Body of pancreas (tissue), 4 donors: Measurements from ENCODE around the gene BRSK1. TPM values are rescaled to one million over a fixed set of nuclear protein-coding genes. Genes with fewer than 3 reads are reported as not detected.

Source experiments
- ATAC-seq: fragments of 150-250 bp; one replicate; pipeline ENCODE4 v1.9.1; 2016
- DNase-seq, 4 donors: peaks; one replicate each; pipeline ENCODE4 v3.0.0-alpha.2; 2019
- H3K27ac ChIP-seq, 4 donors: fragments of 200-600 bp; sonication (generic); 1 replicate in 3 of 4; 2 replicates in 1 of 4; pipeline versions ENCODE4 v1.5.1 to v1.6.1; 2016 to 2019; ENCODE audit warnings: mild to moderate bottlenecking in 1 of 4, mixed read lengths in 1 of 4, moderate library complexity in 1 of 4
- H3K27me3 ChIP-seq, 2 donors: fragments of 200-600 bp; sonication (generic); one replicate each; pipeline ENCODE4 v1.6.0; 2016; ENCODE audit warnings: mild to moderate bottlenecking in 1 of 2
- H3K36me3 ChIP-seq, 2 donors: fragments of 200-600 bp; sonication (generic); replicated peaks in 1 of 2; 2 replicates each; pipeline ENCODE4 v1.5.1; 2016; ENCODE audit warnings: low read depth in 2 of 2; ENCODE audit not compliant: insufficient read depth in 1 of 2
- H3K4me1 ChIP-seq: fragments of 200-600 bp; sonication (generic); one replicate; pipeline ENCODE4 v1.6.0; 2016
- H3K4me3 ChIP-seq, 2 donors: fragments of 200-600 bp; sonication (generic); 1 replicate in 1 of 2; 2 replicates in 1 of 2; pipeline ENCODE4 v1.5.1; 2016 to 2019
- H3K9me3 ChIP-seq, 3 donors: fragments of 200-600 bp; sonication (generic); 1 replicate in 2 of 3; 2 replicates in 1 of 3; pipeline ENCODE4 v1.5.1; 2016
- POLR2A ChIP-seq, 3 donors: fragments of 450-650 bp; IDR thresholded peaks; one replicate each; pipeline ENCODE4 v1.6.1; 2016; ENCODE audit warnings: antibody characterized with exemption in 3 of 3, mild to moderate bottlenecking in 2 of 3
- WGBS, 2 donors: methylation state at CpG; one replicate each; pipeline ENCODE4 v1.1.5; 2017; 5-methylcytosine and 5-hydroxymethylcytosine counted together
- intact Hi-C: fragments of 100-400 bp; cut with DNase I; formaldehyde crosslinking; loops from one replicate; pipeline ENCODE4 v1.15.1; 2023
- total RNA-seq, 2 donors: library from RNA; depleted of rRNA; stranded (reverse); fragments of >200 nt; gene quantifications; one replicate each; pipeline ENCODE4 v1.1.0, GENCODE V29; 2016
- TF ChIP-seq, protein P1 (sequence below), 7 experiments: fragments of 450-650 bp in 4 of 7; fragments of 200-600 bp in 3 of 7; sonication (generic) in 3 of 7; IDR thresholded peaks; one replicate each; pipeline ENCODE4 v1.5.1; 2016 to 2019; ENCODE audit warnings: antibody characterized with exemption in 7 of 7

Gene BRSK1
- total RNA-seq, 2 donors from 2014 or later: 0.66 to 1.0 TPM

DNA sequence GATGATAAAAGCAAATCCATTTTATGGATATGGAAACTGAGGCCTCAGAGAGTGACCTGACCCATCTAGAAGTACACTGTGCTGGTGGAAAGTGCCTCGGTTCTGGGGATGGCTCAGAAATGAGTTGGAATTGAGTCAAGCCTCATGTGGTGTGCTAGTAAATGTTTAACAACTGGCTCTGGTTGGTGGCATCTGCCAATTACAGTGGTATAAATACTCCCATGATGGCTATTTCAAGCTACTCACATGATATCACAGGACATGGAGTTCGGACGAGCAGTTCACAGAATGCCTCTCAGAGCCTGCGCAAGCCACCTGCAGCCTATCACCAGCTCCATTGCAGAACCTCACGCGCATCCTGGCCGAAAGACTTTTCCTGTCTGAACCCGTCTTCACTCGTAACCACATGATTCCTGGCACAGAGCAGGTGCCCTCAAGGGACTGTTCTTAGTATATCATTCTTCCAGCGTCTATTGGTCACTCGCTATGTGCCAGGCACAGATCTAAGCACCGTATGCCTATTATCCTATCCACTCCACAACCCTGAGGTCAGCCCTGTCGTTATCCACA lies 32.2 kb downstream of the BRSK1 start:
- H3K9me3 ChIP-seq: no peaks in the 10 kb centered on the region
- intact Hi-C loops: no loop called here
- no peak overlapping the region for H3K4me3 ChIP-seq
- H3K36me3 ChIP-seq: no peaks in the 10 kb centered on the region
- no peaks in the 10 kb centered on the region for H3K4me1 ChIP-seq
- TF ChIP-seq, protein P1, sequence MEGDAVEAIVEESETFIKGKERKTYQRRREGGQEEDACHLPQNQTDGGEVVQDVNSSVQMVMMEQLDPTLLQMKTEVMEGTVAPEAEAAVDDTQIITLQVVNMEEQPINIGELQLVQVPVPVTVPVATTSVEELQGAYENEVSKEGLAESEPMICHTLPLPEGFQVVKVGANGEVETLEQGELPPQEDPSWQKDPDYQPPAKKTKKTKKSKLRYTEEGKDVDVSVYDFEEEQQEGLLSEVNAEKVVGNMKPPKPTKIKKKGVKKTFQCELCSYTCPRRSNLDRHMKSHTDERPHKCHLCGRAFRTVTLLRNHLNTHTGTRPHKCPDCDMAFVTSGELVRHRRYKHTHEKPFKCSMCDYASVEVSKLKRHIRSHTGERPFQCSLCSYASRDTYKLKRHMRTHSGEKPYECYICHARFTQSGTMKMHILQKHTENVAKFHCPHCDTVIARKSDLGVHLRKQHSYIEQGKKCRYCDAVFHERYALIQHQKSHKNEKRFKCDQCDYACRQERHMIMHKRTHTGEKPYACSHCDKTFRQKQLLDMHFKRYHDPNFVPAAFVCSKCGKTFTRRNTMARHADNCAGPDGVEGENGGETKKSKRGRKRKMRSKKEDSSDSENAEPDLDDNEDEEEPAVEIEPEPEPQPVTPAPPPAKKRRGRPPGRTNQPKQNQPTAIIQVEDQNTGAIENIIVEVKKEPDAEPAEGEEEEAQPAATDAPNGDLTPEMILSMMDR (IDR thresholded peaks at IDR 0.05): no peak
- TF ChIP-seq POLR2A (IDR thresholded peaks at IDR 0.05): no peak
- ATAC-seq: no peak
- H3K27me3 ChIP-seq: no peaks in the 10 kb centered on the region
- no peak overlapping the region for H3K27ac ChIP-seq
- DNase-seq: no peak
- 75 to 78% methylated on average over 13 of the region's 13 CpGs for WGBS, 2 donors

DNA sequence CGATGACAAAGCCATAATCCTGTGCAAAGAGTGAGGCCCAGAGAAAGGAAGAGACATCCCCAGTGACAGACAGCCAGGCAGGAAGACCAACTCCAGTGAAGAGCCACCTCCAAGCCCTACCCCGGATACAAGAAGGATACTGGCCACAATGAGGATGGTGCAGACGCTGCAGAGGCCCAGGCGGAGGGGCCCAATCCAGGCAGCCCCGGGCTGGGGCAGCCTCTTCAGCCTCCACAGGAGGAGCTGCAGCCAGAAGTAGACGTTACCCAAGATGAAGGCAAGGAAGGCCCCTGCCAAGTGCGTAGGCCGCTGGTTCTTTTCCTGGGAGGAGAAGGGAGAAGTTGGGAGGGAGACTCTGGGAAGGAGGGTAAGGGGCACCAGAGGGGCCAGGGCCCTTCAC lies 32.8 kb downstream of the BRSK1 start:
- H3K36me3 ChIP-seq: no peaks in the 10 kb centered on the region
- H3K27me3 ChIP-seq: no peaks in the 10 kb centered on the region
- H3K4me1 ChIP-seq: no peaks in the 10 kb centered on the region
- DNase-seq (no peak), ATAC-seq (no peak)
- TF ChIP-seq, protein P1 (IDR thresholded peaks at IDR 0.05): no peak
- TF ChIP-seq POLR2A (IDR thresholded peaks at IDR 0.05): no peak
- H3K27ac ChIP-seq: no peak overlapping the region
- intact Hi-C loops: no loop called here
- no peaks in the 10 kb centered on the region for H3K9me3 ChIP-seq
- H3K4me3 ChIP-seq: no peak overlapping the region
- WGBS, 2 donors: 74 to 75% methylated on average over 5 to 8 of the region's 8 CpGs

DNA sequence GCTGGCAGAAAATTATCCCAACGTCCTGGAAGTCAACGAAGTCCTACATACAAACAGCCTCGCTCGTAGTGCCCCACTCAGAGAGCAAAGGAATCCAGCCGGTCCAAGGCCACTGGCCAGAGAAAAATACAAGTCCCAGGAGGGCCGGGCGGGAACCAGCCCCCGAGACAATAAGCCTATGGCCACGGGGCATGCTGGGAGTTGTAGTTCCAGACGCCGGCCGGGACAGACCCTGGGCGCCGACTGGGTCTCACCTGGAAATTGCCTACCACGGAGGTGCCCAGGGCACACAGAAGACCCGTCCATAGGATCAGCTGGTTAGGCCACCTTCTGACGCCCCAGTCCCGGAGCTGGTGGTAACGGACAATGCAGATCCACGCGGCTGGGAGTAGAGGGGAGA lies 36.0 kb downstream of the BRSK1 start:
- Histone ChIP-seq H3K9me3 (no peaks in the 10 kb centered on the region), H3K4me3 (no peak overlapping the region), H3K27me3 (no peaks in the 10 kb centered on the region), H3K4me1 (no peaks in the 10 kb centered on the region), H3K36me3 (no peaks in the 10 kb centered on the region), H3K27ac (no peak overlapping the region)
- intact Hi-C loops: no loop called here
- WGBS, 2 donors: 16 to 22% methylated on average over 14 to 21 of the region's 21 CpGs
- ATAC-seq (peak; percentile 42), DNase-seq (peak in 3 of 4 donors; percentile 27 to 32 (median 29))
- TF ChIP-seq, protein P1 (IDR thresholded peaks at IDR 0.05): no peak
- no peak for TF ChIP-seq POLR2A (IDR thresholded peaks at IDR 0.05)

DNA sequence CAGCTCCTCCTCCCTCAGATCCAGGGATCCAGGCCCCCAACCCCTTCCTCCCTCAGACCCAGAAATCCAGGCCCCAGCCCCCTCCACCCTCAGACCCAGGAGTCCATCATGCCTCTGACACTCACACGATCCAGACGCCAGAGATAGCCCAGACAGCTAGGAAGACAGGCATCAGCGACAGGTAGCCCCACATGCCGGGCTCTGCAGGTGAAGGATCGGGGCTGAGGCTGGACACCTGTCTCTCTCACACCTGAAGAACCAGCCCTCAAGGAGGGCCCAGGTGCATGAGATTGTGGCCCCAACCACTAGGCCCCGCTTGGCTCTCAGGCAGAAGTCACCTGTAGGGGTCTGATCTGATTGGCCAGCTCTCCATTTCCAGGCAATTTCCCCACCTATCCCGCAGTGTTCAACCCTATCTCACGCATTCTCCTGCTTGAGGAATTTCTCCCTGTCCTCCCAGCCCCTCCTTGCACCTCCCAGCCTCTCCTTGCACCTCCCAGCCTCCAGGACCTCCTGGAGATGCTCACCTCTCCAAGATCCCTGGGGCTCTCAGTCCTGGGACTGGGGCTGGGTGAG lies 37.1 kb downstream of the BRSK1 start:
- H3K9me3 ChIP-seq: no peaks in the 10 kb centered on the region
- intact Hi-C loops: no loop called here
- no peaks in the 10 kb centered on the region for H3K27me3 ChIP-seq
- no peak for TF ChIP-seq POLR2A (IDR thresholded peaks at IDR 0.05)
- TF ChIP-seq, protein P1 (IDR thresholded peaks at IDR 0.05): no peak
- no peaks in the 10 kb centered on the region for H3K4me1 ChIP-seq
- no peak for ATAC-seq
- DNase-seq: no peak
- no peak overlapping the region for H3K27ac ChIP-seq
- no peak overlapping the region for H3K4me3 ChIP-seq
- 80 to 85% methylated on average over 3 to 8 of the region's 8 CpGs for WGBS, 2 donors
- no peaks in the 10 kb centered on the region for H3K36me3 ChIP-seq
